ENCODE results near the gene ANKLE2.

ANKLE2 gene

DNA sequence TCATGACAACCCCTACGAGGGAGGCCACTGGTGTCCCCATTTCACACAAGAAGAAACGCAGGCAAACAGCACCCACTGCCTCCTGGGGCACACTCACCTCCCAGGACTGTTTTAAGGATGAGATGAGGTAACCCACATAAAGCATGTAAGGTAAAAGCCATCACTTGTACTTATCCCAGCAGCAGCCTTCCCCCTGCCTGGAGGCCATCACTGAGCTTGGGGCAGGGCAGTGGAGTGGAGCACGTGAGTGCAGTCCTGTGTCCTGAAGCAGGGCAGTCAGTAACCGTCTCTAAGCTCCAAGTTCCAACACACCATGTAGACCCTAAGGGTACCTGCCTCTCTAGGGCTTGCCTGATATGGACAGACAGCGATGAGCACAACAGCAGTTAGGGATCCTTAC, 76.2 kb downstream of the ANKLE2 start:
- no peak for DNase-seq

DNA sequence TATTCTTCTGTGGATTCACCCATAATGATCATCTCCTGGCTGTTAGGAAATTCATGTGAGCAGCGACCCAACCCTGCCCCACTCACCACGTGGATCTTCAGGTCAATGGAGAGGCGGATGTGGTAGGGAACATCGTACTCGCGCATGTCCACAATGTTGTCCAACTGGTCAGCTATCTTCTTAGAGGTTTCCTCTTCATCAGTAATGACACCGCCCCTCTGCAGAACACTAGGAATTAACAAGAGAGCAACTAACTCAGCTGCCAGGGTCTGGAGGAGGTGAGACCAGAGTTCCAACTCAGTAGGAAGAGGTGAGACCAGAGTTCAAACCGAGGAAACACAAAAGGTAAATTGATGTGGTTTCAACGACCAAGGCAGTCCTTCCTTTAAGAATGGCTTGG, 84.1 kb downstream of the ANKLE2 start:
- DNase-seq = no peak

DNA sequence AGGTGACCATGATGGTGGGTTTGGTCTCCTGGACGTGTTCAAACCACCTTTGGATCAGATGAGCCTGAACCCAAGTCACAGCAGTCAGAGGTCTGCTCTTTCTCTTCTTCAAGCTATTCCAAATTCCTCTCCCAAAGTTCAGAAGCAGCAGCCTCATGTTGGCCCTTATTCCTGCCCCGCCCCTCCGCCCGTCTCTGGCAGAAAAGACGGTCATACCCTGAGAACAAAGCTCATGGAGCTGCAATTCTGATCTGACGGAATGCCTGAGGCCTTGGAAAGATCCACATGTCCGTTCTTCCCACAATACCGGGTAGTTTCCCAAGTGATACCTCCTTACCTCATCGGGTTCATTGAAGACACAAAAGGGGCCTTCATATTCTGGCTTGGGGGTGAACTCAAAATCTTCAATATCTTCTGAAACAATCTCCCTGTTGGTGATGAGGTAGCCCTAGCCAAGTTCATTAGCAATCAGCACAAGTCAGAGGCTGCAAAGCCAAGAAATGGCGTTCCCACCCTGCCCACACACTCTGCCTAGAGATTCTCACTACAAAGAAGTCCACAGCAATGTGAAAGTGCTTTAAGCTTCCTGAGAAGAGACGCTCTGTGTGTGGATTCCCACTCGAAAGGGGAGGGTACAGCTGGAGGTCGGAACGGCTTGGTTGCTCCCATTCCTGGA, 85.7 kb downstream of the ANKLE2 start:
- no peak for DNase-seq

Data from activated CD4-positive, alpha-beta T cell treated with anti-CD3 and anti-CD28 coated beads for 1 hour (primary cell).